ENCODE results near the gene TRIM50. TPM values are rescaled to one million over a fixed set of nuclear protein-coding genes. Genes with fewer than 3 reads are reported as not detected.

TRIM50 gene
- total RNA-seq, result not detected in 2 replicates

GRCh38 chr7:73327922-73328321, at the start of gene TRIM50, which contains the start of gene FKBP6:
Gene TRIM50, minus strand, starts transcription at chr7:73328082. Its CDS starts 3,295 bp downstream, at chr7:73324787.
Gene FKBP6, plus strand, starts transcription at chr7:73328161. Its CDS starts 268 bp downstream, at chr7:73328429.

DNA sequence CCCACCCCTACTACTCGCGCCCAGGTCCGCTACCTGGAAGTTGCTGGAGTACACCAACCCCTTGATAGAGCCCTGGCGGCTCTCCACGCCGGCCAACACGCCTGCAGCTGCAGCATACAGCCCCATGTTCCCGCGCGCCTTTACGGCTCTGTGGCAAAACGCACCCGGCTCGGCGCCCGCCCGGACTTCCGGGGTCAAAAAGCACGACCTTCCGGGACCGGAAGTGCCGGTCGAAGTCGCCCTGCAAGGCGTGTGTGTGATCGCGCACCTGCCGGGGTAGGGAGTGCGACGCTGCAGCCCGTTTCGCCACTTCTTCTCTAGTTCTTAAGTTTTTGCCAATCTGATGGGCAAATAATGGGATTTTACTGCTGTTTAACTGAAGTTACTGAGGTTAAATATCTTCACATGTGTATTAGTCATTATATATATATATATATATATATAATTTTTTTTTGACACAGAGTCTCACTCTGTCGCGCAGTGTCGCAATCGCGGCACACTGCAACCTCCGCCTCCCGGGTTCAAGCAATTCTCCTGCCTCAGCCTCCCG, 19.1 kb downstream of the TRIM50 start, which contains the start of gene NSUN5:
Gene NSUN5 (minus strand): TSS at position 162 of the 550 bp plus-strand sequence. CDS start 36 bp downstream, at position 126.

Small RNA genes lying within 50 kb of the gene (small RNA-seq; reads per million reads assigned to genes)
- not detected for gene RNU6-1080P

Other genes with a start within 250 kb of the TRIM50 start
- gene SPDYE9, start 242.0 kb downstream of the TRIM50 start, total RNA-seq, result not detected in 2 replicates
- gene NSUN5, start 19.3 kb downstream of the TRIM50 start, total RNA-seq, result 18.1 and 35.5 TPM in 2 replicates
- not detected in 2 replicates for gene FKBP6, start 79 bp upstream of the TRIM50 start, total RNA-seq
- 0.54 TPM in 1 of 2 replicates, not detected in the other for gene FZD9, start 105.7 kb upstream of the TRIM50 start, total RNA-seq
- gene BAZ1B, start 194.2 kb upstream of the TRIM50 start, total RNA-seq, result 36.9 and 47.9 TPM in 2 replicates
- 23.2 and 33.7 TPM in 2 replicates for gene BCL7B, start 229.6 kb upstream of the TRIM50 start, total RNA-seq